HT-29 (cell line): ENCODE data around the gene LSG1. TPM values are rescaled to one million over a fixed set of nuclear protein-coding genes. Genes with fewer than 3 reads are reported as not detected.

Source experiments
- small RNA-seq: library from RNA; depleted of rRNA; stranded (forward); fragments of <200 nt; gene quantifications from one replicate; pipeline ENCODE3, GENCODE V24; 2014
- total RNA-seq: library from RNA; depleted of rRNA; stranded (reverse); fragments of >200 nt; shearing (Covaris generic); gene quantifications from 2 replicates; pipeline ENCODE4 v1.2.3, GENCODE V29; 2014; rRNA removed

LSG1 gene
- total RNA-seq, 1 experiment from 2014 or later = 44.5 TPM

Small RNAs within 50 kb of the gene (small RNA-seq; reads per million reads assigned to genes)
- not detected for gene AC046143.2

Other genes with a start within 250 kb of the LSG1 start
- 66.1 and 84.4 TPM in 2 replicates for gene ATP13A3, start 185.2 kb downstream of the LSG1 start, total RNA-seq
- 30.4 and 30.6 TPM in 2 replicates for gene TMEM44, start 38.8 kb downstream of the LSG1 start, total RNA-seq
- 0.33 and 0.57 TPM in 2 replicates for gene FAM43A, start 13.7 kb upstream of the LSG1 start, total RNA-seq